ENCODE measurements around the gene NAA38.
"Not testable (repeated sequence)": the region's sequence is repeated elsewhere in the genome, so short reads cannot be mapped to it uniquely, and the experiment has no call there.

Gene NAA38

DNA sequence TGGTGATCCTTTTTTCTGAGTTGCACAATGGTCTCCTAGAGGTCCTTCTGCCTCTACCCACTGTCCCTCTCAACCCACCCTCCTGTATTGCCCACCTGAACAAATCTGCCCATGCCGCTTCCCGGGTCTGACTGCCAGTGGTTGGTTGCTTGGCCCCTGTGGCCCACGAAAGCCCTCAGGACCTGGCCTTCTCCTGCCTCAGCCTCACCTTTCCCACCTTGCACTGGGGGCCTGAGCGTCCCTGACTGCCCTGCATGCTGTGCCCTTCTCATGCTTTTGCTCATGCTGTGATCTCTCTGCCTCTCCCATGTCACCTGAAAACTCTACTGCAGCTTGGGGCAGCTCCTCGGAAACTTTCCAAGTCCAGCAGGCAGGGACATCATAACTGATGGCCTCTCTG lies 37.1 kb downstream of the NAA38 start:
- no peak for ATAC-seq

- no peak for ATAC-seq
Measured at GRCh38 chr17:7818746-7819645, 38.4 kb downstream of the NAA38 start.

GRCh38 chr17:7818026-7818425 lies 39.3 kb downstream of the NAA38 start:
- no peak for ATAC-seq

DNA sequence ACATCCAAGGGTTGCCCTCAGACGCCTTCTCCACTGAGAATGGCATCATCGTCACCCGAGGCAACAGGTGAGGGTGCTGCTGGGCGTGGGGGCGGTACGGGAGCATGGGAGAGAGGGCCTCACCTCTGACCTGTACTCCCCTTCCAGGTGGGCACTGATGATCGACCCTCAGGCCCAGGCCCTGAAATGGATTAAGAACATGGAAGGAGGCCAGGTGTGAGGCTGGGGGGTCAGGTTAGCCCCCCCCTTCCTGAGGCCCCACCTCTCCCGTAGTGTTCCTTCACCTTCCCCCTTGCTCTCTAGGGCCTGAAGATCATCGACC lies 39.8 kb downstream of the NAA38 start:
- no peak for ATAC-seq

DNA sequence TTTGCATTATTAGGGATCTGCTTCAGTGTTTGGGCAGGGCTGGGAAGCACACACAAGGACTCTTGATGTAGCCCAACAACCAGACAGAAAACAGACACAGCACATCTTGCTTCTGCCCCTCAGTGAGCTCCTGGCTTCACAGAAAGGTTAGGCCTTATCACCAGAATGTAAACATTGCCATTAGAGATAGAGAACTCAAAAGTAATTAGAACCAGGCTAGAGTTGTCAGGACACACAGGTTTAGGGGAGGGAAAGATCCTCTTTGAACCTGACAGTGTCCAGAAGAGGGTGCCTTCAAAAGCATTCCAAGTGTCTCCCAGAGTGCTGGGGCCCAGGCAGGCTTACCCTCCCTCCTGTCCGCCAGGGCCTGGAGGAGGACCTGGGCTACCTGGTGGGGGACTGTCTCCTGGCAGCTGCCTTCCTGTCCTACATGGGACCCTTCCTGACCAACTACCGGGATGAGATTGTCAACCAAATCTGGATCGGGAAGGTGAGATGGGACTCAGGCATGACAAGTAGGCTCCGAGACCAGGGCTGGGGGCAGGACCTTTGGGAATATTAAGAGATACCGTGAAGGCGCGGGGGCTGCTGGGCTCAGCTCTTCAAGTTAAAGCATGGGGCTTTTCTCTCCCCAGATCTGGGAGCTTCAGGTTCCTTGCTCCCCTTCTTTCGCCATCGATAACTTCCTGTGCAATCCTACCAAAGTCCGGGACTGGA lies 40.3 kb downstream of the NAA38 start:
- ATAC-seq, result no peak

DNA sequence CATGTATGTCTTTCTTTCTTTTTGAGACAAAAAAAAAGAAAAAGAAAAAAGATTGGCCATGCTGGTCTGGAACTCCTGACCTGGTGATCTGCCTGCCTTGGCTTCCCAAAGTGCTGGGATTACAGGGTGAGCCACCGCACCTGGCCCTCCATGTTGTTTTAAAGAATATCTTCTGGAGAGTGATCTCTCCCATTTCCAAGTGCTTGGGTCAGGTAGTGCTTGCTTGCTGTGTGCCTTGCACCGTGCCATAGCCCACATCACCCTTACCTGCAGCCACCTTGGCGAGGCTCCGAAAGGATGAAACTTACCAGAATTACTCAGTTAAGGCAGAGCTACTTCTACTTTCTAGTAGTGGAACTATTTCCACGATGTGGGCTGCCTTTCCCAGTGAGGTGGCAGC lies 42.4 kb downstream of the NAA38 start:
- no peak for ATAC-seq

- ATAC-seq, result no peak
Measured at GRCh38 chr17:7811251-7811650, 46.1 kb downstream of the NAA38 start.

- not testable (repeated sequence) for ATAC-seq
Measured at GRCh38 chr17:7809791-7810343, 47.5 kb downstream of the NAA38 start.

DNA sequence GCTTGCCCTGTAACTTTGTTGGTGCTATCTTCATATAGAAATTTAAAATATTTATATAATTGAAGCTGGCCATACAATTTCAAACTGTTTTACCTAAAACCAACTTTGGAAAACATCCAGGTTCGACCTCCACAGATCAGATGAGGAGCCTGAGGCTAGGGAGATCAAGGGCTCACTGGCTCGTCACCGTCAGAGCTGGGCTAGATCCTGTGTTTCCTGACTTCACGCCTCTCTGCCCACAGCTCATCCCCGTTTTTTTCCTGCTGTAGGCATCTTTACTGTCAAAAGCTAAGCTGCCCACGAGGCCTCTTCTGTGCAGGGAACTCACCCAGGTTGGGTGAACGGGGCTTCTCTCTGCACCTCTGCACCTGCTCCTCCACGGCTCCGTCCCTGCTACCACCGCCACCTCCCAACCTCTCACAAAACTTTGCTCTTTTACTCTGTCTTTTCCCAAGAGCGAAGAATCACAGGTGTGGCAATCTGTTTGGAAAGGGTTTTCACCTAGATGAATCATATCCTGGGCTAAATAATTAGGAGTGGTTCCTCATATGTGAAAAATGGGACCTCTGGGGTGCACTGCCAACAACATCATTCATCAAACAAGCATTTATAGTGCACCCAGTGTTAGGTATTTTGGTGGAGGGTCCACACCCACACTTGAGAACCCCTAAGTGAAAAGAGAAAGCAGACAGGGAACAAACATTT lies 48.1 kb downstream of the NAA38 start:
- ATAC-seq, result no peak

- ATAC-seq, result no peak
Measured at GRCh38 chr17:7807206-7807605, 50.2 kb downstream of the NAA38 start.
